Measurements from ENCODE around the gene KDM1A.

DNA sequence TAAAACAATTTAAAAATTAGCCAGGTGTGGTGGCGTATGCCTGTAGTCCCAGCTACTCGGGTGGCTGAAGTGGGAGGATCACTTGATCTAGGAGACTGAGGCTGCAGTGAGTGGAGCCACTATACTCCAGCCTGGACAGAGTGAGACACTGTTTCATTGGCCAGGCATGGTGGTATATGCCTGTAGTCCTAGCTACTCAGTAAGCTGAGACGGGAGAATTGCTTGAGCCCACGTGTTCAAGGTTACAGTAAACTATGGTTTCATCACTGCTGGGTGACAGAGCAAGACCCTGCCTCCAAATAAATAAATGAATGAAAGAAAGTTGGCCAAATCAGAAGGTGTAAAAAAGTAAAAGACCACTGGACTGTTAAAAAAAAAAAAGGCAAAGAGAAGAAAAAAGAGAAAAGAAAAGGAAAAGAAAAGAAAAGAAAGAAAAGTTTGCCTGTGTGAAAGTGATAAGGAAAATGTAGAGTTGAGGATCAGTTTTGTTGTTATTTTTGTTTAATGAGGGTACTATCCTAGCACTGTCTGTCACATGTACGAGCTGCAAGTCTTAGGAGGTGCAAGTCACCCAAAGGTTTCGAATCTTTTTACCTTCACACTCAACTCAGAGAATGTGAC is 97.1 kb downstream of the KDM1A start:
- no peak for TF ChIP-seq CTCF (IDR thresholded peaks at IDR 0.05)
- no peak for TF ChIP-seq ZFX (IDR thresholded peaks at IDR 0.05; ENCODE audit: borderline replicate concordance)
